GM23338 (cell line): Measurements from ENCODE around the gene LSM14A.

Experiments used
- CREB1 ChIP-seq: fragments of 250-450 bp; sonication (Bioruptor Pico); IDR thresholded peaks from 2 replicates; pipeline ENCODE4 v1.5.0; 2020; ENCODE audit warnings: low read depth, mild to moderate bottlenecking, moderate library complexity
- CTCF ChIP-seq, 2 experiments: fragments of 200-600 bp in 1 of 2; sonication (generic) in 1 of 2; conservative IDR thresholded peaks; 2 replicates each; pipeline versions ENCODE4 v1.5.1 to v1.6.1; 2016 to 2017; ENCODE audit warnings: antibody characterized with exemption in 2 of 2, low read depth in 2 of 2, mild to moderate bottlenecking in 2 of 2, moderate library complexity in 1 of 2
- ETS1 ChIP-seq: IDR thresholded peaks from 2 replicates; pipeline ENCODE4 v1.6.1; 2016; ENCODE audit warnings: antibody characterized with exemption
- EZH2 ChIP-seq: fragments of 200-600 bp; sonication (generic); IDR thresholded peaks from one replicate; pipeline ENCODE4 v1.8.0; 2017; ENCODE audit warnings: antibody characterized with exemption, mild to moderate bottlenecking, low read depth; ENCODE audit not compliant: unreplicated experiment
- EZH2phosphoT487 ChIP-seq: fragments of 200-600 bp; sonication (generic); IDR thresholded peaks from one replicate; pipeline ENCODE4 v1.8.1; 2018; ENCODE audit warnings: antibody characterized with exemption; ENCODE audit not compliant: unreplicated experiment
- POLR2AphosphoS5 ChIP-seq: IDR thresholded peaks from 2 replicates; pipeline ENCODE4 v1.6.1; 2016; ENCODE audit warnings: antibody characterized with exemption, low read depth
- REST ChIP-seq: IDR thresholded peaks from one replicate; pipeline ENCODE4 v1.6.1; 2018; ENCODE audit warnings: antibody characterized with exemption; ENCODE audit not compliant: unreplicated experiment
- ZNF114 ChIP-seq: fragments of 250-450 bp; sonication (Bioruptor Pico); IDR thresholded peaks from 2 replicates; pipeline ENCODE4 v1.5.0; 2020; ENCODE audit warnings: mild to moderate bottlenecking, moderate library complexity

- TF ChIP-seq CTCF (conservative IDR thresholded peaks at IDR 0.05; ENCODE audit: low read depth in 2 of 2) (no peak), POLR2AphosphoS5 (no peak; the same call in 1 of the 2 replicates), CREB1 (CRISPR knock-in tag) (no peak), EZH2 (no peak), EZH2phosphoT487 (no peak), ZNF114 (CRISPR knock-in tag) (no peak), REST (no peak), ETS1 (no peak)
These were observed 82.6 kb downstream of the LSM14A start for GRCh38 chr19:34254698-34255432.
